HepG2 (cell line): Measurements from ENCODE around the gene FUZ. TPM values are rescaled to one million over a fixed set of nuclear protein-coding genes. Genes with fewer than 3 reads are reported as not detected.
A peak's percentile ranks its signal among the peaks of the same experiment; 100 is the strongest.

ENCODE experiments used
- ATAC-seq: fragments of 200-7000 bp; cut with Tn5 transposase; 3 replicates; pipeline ENCODE4 v1.9.1; 2020; ENCODE audit warnings: mild to moderate bottlenecking, moderate library complexity
- Bru-seq: library from RNA; stranded (reverse); fragments of 400-500 nt; gene quantifications from one replicate; lab custom pipeline; 2021; lab: Mats Ljungman, UMichigan
- BruChase-seq, 2 experiments: library from RNA; stranded (reverse); fragments of 400-500 nt; gene quantifications; one replicate each; lab custom pipeline; 2021; lab: Mats Ljungman, UMichigan
- BruUV-seq: library from RNA; stranded (reverse); fragments of 400-500 nt; replicated peaks from 2 replicates; lab custom pipeline; 2021; lab: Mats Ljungman, UMichigan
- CTCF ChIA-PET: fragments of 300-600 bp; formaldehyde crosslinking; extraction: SDS; loops from one replicate; lab custom pipeline; 2021; ENCODE audit warnings: low total read pairs, inconsistent platforms, low intra/inter-chr PET ratio; lab: Yijun Ruan, JAX
- POLR2A ChIA-PET: fragments of 350-600 bp; sonication (Branson Sonifier 250); formaldehyde crosslinking; loops from one replicate; lab custom pipeline; 2020; ENCODE audit warnings: antibody characterized with exemption, inconsistent platforms; lab: Yijun Ruan, JAX
- DNase-seq: peaks from one replicate; pipeline ENCODE4 v3.0.0-alpha.2; 2015; ENCODE audit warnings: low spot score
- FAIRE-seq: peaks from 3 replicates; lab custom pipeline; 2011; peaks lifted over from hg19 to GRCh38; lab: Jason Lieb, UNC
- H2AFZ ChIP-seq: one replicate; pipeline ENCODE4 v1.6.1; 2011; ENCODE audit warnings: low read length, inconsistent platforms
- H3K27ac ChIP-seq: fragments of 300-600 bp; 3 replicates; pipeline ENCODE4 v1.8.0; 2011; ENCODE audit warnings: mixed run types, mild to moderate bottlenecking, mixed read lengths, low read length, inconsistent platforms; ENCODE audit not compliant: insufficient read depth; ENCODE audit errors: extremely low read length
- H3K27me3 ChIP-seq, 2 experiments: fragments of 200-600 bp in 1 of 2; 2 replicates in 1 of 2; 3 replicates in 1 of 2; pipeline versions ENCODE4 v1.6.0 to v1.8.0; 2011; ENCODE audit warnings: low read length in 2 of 2, mild to moderate bottlenecking in 2 of 2, moderate library complexity in 2 of 2, inconsistent platforms in 1 of 2; ENCODE audit not compliant: insufficient read depth in 2 of 2, control insufficient read depth in 1 of 2
- H3K36me3 ChIP-seq, 2 experiments: fragments of 200-600 bp in 1 of 2; replicated peaks in 1 of 2; 2 replicates in 1 of 2; 3 replicates in 1 of 2; pipeline versions ENCODE4 v1.5.1 to v1.8.0; 2011; ENCODE audit warnings: low read length in 2 of 2, inconsistent platforms in 1 of 2; ENCODE audit not compliant: insufficient read depth in 2 of 2, control insufficient read depth in 1 of 2
- H3K4me1 ChIP-seq: 2 replicates; pipeline ENCODE4 v1.5.1; 2012; ENCODE audit warnings: low read length, inconsistent platforms; ENCODE audit not compliant: insufficient read depth
- H3K4me2 ChIP-seq: 2 replicates; pipeline ENCODE4 v1.6.0; 2011; ENCODE audit warnings: low read depth, low read length, inconsistent platforms
- H3K4me3 ChIP-seq, 3 experiments: fragments of 200-600 bp in 1 of 3; sonication (generic), shearing (Covaris generic) in 1 of 3; replicated peaks in 1 of 3; 2 replicates each; pipeline ENCODE4 v1.5.1; 2011 to 2016; ENCODE audit warnings: low read length in 3 of 3, inconsistent platforms in 2 of 3, low read depth in 2 of 3, mild to moderate bottlenecking in 2 of 3, control low read depth in 1 of 3, mixed read lengths in 1 of 3; ENCODE audit not compliant: insufficient read depth in 1 of 3
- H3K79me2 ChIP-seq: one replicate; pipeline ENCODE4 v1.6.1; 2011; ENCODE audit warnings: low read length, inconsistent platforms; ENCODE audit not compliant: insufficient read depth
- H3K9ac ChIP-seq: 2 replicates; pipeline ENCODE4 v1.6.0; 2011; ENCODE audit warnings: mild to moderate bottlenecking, low read depth, low read length, inconsistent platforms; ENCODE audit not compliant: insufficient read depth
- H3K9me3 ChIP-seq: 2 replicates; pipeline ENCODE4 v1.5.1; 2012; ENCODE audit warnings: mild to moderate bottlenecking, low read length
- H4K20me1 ChIP-seq: 2 replicates; pipeline ENCODE4 v1.6.0; 2011; ENCODE audit warnings: inconsistent platforms, mild to moderate bottlenecking, low read length, moderate library complexity; ENCODE audit not compliant: insufficient read depth
- HOXA3 ChIP-seq: sonication (generic); formaldehyde crosslinking; IDR thresholded peaks from 2 replicates; pipeline ENCODE4 v1.5.0; 2020; ENCODE audit warnings: missing genetic modification reagents
- PRDM10 ChIP-seq: sonication (generic); formaldehyde crosslinking; IDR thresholded peaks from 2 replicates; pipeline ENCODE4 v1.4.0; 2020; ENCODE audit warnings: low read depth, missing genetic modification reagents
- RFX1 ChIP-seq: fragments of 450-650 bp; IDR thresholded peaks from 2 replicates; pipeline ENCODE4 v1.6.1; 2017
- RFX3 ChIP-seq: IDR thresholded peaks from 2 replicates; pipeline ENCODE4 v1.6.1; 2016; ENCODE audit warnings: missing biosample characterization, missing genetic modification reagents
- YY1 ChIP-seq: IDR thresholded peaks from 2 replicates; pipeline ENCODE4 v1.6.1; 2011; ENCODE audit warnings: low read length, low read depth, moderate library complexity, mild to moderate bottlenecking; ENCODE audit not compliant: insufficient read depth, insufficient replicate concordance
- ZBTB33 ChIP-seq: sonication (generic); formaldehyde crosslinking; IDR thresholded peaks from 2 replicates; pipeline ENCODE4 v1.4.0; 2020; ENCODE audit warnings: missing genetic modification reagents
- WGBS: methylation state at CpG from one replicate; pipeline ENCODE4 v1.1.6; 2017; ENCODE audit warnings: low lambda C conversion rate; 5-methylcytosine and 5-hydroxymethylcytosine counted together
- in situ Hi-C: cut with HindIII; loops from 2 replicates; pipeline ENCODE4 v1.10.0; 2017; ENCODE audit warnings: low pct_unique_long_range_greater_than_20kb; ENCODE audit not compliant: extremely low pct_ligation_motif_present
- intact Hi-C: fragments of 100-400 bp; cut with micrococcal nuclease; formaldehyde crosslinking; loops from one replicate; pipeline ENCODE4 v1.10.0; 2022; ENCODE audit not compliant: unreplicated experiment
- long read RNA-seq, 2 experiments: library from RNA in 1 of 2; library from polyadenylated mRNA in 1 of 2; stranded (forward) in 1 of 2; unstranded in 1 of 2; transcript quantifications; one replicate each; pipeline ENCODE4 v2.0.0, GENCODE V29; 2019 to 2022
- polyA minus RNA-seq, 3 experiments: library from RNA; depleted of rRNA, polyadenylated mRNA; stranded (reverse); fragments of >200 nt; gene quantifications; 2 replicates each; pipeline ENCODE4 v1.2.3, GENCODE V29; 2011; ENCODE audit warnings: low replicate concordance in 1 of 3
- polyA plus RNA-seq, 8 experiments: library from polyadenylated mRNA; depleted of rRNA in 3 of 8; stranded (reverse) in 7 of 8; unstranded in 1 of 8; fragments of >200 nt; fragmentation: Illumina TruSeq in 4 of 8; extraction: Trizol in 4 of 8; gene quantifications; 2 replicates each; pipeline versions ENCODE4 v1.2.1 to v1.2.3, GENCODE V29; 2011 to 2016; ENCODE audit warnings: low read depth in 4 of 8, missing spikeins in 1 of 8, mixed read lengths in 1 of 8; ENCODE audit not compliant: insufficient read depth in 1 of 8
- total RNA-seq, 5 experiments: library from RNA; depleted of rRNA; stranded (reverse); fragments of >200 nt; fragmentation: Illumina TruSeq; extraction: Trizol; gene quantifications; 2 replicates each; pipeline ENCODE4 v1.2.3, GENCODE V29; 2016; ENCODE audit warnings: low read depth in 1 of 5

The FUZ gene
- total RNA-seq (2016; rRNA removed; fragmentation: Illumina TruSeq; extraction: Trizol), result not detected in 2 replicates
- 0.44 TPM in 1 of 2 replicates, not detected in the other for total RNA-seq (2016; cell fraction: cytosol; rRNA removed; fragmentation: Illumina TruSeq; extraction: Trizol; ENCODE audit: low read depth)
- not detected in 2 replicates for total RNA-seq (2016; cell fraction: insoluble cytoplasmic fraction; rRNA removed; fragmentation: Illumina TruSeq; extraction: Trizol)
- 0.31 TPM in 1 of 2 replicates, not detected in the other for total RNA-seq (2016; cell fraction: membrane; rRNA removed; fragmentation: Illumina TruSeq; extraction: Trizol)
- not detected in 2 replicates for total RNA-seq (2016; cell fraction: nucleus; rRNA removed; fragmentation: Illumina TruSeq; extraction: Trizol)
- polyA plus RNA-seq (2011; rRNA removed), result 0.07 and 0.08 TPM in 2 replicates
- 0.08 and 0.14 TPM in 2 replicates for polyA plus RNA-seq (2011; cell fraction: cytosol; rRNA removed)
- polyA plus RNA-seq (2011; cell fraction: nucleus; rRNA removed), result 0.32 and 0.38 TPM in 2 replicates
- polyA plus RNA-seq (2012), result 0.21 and 0.63 TPM in 2 replicates
- 0.26 TPM in 1 of 2 replicates, not detected in the other for polyA plus RNA-seq (2016; cell fraction: cytosol; fragmentation: Illumina TruSeq; extraction: Trizol; ENCODE audit: low read depth)
- not detected in 2 replicates for polyA plus RNA-seq (2016; cell fraction: insoluble cytoplasmic fraction; fragmentation: Illumina TruSeq; extraction: Trizol; ENCODE audit: low read depth)
- polyA plus RNA-seq (2016; cell fraction: membrane; fragmentation: Illumina TruSeq; extraction: Trizol; ENCODE audit: low read depth), result 0.22 TPM in 1 of 2 replicates, not detected in the other
- polyA plus RNA-seq (2016; cell fraction: nucleus; fragmentation: Illumina TruSeq; extraction: Trizol; ENCODE audit: insufficient read depth, low read depth), result not detected in 2 replicates
- polyA minus RNA-seq (2011; rRNA and poly(A)+ RNA removed; ENCODE audit: low replicate concordance), result not detected in 2 replicates
- not detected in 2 replicates for polyA minus RNA-seq (2011; cell fraction: cytosol; rRNA and poly(A)+ RNA removed)
- not detected in 2 replicates for polyA minus RNA-seq (2011; cell fraction: nucleus; rRNA and poly(A)+ RNA removed)
- Bru-seq, nascent RNA, result percentile 17 among the genes with signal in this experiment
- percentile 19 among the genes with signal in this experiment for BruChase-seq, experiment 1, labeled RNA remaining after a 6-hour chase
- BruChase-seq, experiment 2, labeled RNA remaining after a 2-hour chase, result not detected
- long read RNA-seq, experiment 1, partial matches to known transcripts, result 0 of 1 reads
- long read RNA-seq, experiment 1, other reads (novel, unspliced or antisense), result 1 of 1 reads
- long read RNA-seq, experiment 2, result 0 reads

DNA sequence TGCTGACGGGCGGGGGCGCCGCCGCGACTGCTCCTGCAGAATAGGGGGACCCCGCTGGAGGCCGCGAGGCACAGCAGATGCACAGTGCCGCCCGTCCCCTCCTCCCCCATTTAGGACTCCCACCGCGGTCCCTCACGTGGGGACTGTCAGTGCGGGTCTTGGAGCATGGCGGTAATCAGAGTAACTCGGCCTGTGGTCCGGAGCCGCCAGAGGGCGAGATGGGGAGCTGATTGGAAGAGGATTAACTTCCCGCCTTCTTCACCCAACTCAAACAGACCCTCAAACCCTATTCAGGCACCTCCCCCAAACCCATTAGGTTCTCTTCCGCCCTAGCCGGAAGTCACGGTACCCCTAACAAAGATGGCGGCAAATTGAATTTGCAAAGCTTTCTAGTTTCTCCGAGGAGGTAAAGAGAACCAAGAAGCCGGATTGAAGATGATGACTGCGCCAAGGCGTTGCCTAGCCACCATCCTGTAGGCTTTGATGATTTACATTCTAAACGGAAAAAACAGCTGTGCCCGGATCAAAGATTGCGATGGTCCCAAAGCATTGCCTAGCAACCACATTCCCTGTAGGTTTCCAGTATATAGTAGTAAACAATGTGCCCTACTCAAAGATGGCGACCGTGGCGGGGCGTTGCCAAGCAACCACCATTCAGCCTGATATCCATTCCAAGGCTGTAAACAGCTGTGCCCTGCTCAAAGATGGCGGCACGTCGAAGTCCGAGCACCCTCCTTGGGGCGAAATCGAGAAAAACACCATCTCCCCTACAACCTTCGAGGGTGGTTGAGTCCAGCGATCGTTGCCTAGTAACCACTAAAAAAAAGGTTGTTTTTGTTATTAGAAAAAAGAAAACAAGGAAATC lies at the start of gene FUZ:
Gene FUZ, minus strand, starts transcription at position 296 of the 865 bp plus-strand sequence. Its CDS starts 186 bp downstream, at position 110.
- FAIRE-seq, result no peak
- TF ChIP-seq YY1, result peak; percentile 92
- 0 out of 2 replicates have a peak, but pooled peaks have one; percentile 62 for TF ChIP-seq PRDM10 (CRISPR knock-in tag)
- peak; percentile 61 for TF ChIP-seq RFX3 (CRISPR knock-in tag)
- TF ChIP-seq ZBTB33, result peak; percentile 37; the same call in 1 of the 2 replicates
- TF ChIP-seq RFX1, result peak; percentile 54
- TF ChIP-seq HOXA3 (CRISPR knock-in tag), result peak; percentile 51; the same call in 1 of the 2 replicates

More for the DNA sequence above, at the start of gene FUZ:
- H3K4me3 ChIP-seq, result no peak within 1 kb of the TSS
- ATAC-seq (no peak), DNase-seq (no peak)
- no peak within 1 kb of the TSS for H3K9ac ChIP-seq
- intact Hi-C loops, result loop anchor here (10.0 kb wide), 1 partner anchor 48 kb away; the partner anchor contains the start of genes AP2A1 and TSKS
- no peaks in the 10 kb centered on the region; a peak in 1 of 5 replicates for H3K27me3 ChIP-seq
- no TSS peak for BruUV-seq
- no peaks in the 10 kb centered on the region for H3K36me3 ChIP-seq
- ChIA-PET CTCF (no interaction called here), POLR2A (no interaction called here)
- H3K4me2 ChIP-seq, result no peak within 1 kb of the TSS
- WGBS, result 68% methylated on average over 29 of the region's 45 CpGs
- H2AFZ ChIP-seq, result no peak within 1 kb of the TSS
- peaks cover under 1% of the 10 kb centered on the region for H3K79me2 ChIP-seq
- H3K9me3 ChIP-seq, result no peaks in the 10 kb centered on the region
- in situ Hi-C loops, result no loop called here
- H3K27ac ChIP-seq, result no peak within 1 kb of the TSS
- H4K20me1 ChIP-seq, result no peaks in the 10 kb centered on the region
- peaks cover 14% of the 10 kb centered on the region for H3K4me1 ChIP-seq
